Measurements from ENCODE around the gene NCAM2. TPM values are rescaled to one million over a fixed set of nuclear protein-coding genes. Genes with fewer than 3 reads are reported as not detected.

NCAM2 gene
- total and polyA plus RNA-seq, 2 donors = 2.8 to 20.1 TPM

GRCh38 chr21:21246007-21246406, 247.8 kb downstream of the NCAM2 start:
- DNase-seq (ENCODE audit: extremely low spot score) = no peak
- no peaks in the 10 kb centered on the region for H3K36me3 ChIP-seq (ENCODE audit: insufficient read depth)
- no peak overlapping the region for H3K27ac ChIP-seq (ENCODE audit: low read depth)
- 96% methylated on average over 3 of the region's 3 CpGs for WGBS
- H3K4me1 ChIP-seq (ENCODE audit: insufficient read depth) = no peaks in the 10 kb centered on the region
- H3K4me3 ChIP-seq (ENCODE audit: low read depth, low read length) = no peak overlapping the region

GRCh38 chr21:21247424-21247823, 249.2 kb downstream of the NCAM2 start:
- no peak for DNase-seq (ENCODE audit: extremely low spot score)
- H3K4me3 ChIP-seq (ENCODE audit: low read depth, low read length) = no peak overlapping the region
- 17% methylated on average over 1 of the region's 1 CpG for WGBS

GRCh38 chr21:21262048-21262447, 263.8 kb downstream of the NCAM2 start:
- DNase-seq (ENCODE audit: extremely low spot score) = no peak

More at GRCh38 chr21:21247424-21247823, 249.2 kb downstream of the NCAM2 start:
- no peaks in the 10 kb centered on the region for H3K4me1 ChIP-seq (ENCODE audit: insufficient read depth)
- H3K36me3 ChIP-seq (ENCODE audit: insufficient read depth) = no peaks in the 10 kb centered on the region
- H3K27ac ChIP-seq (ENCODE audit: low read depth) = no peak overlapping the region

GRCh38 chr21:21268061-21268471, 269.9 kb downstream of the NCAM2 start:
- Histone ChIP-seq H3K4me1 (ENCODE audit: insufficient read depth) (no peaks in the 10 kb centered on the region), H3K36me3 (ENCODE audit: insufficient read depth) (no peaks in the 10 kb centered on the region), H3K4me3 (ENCODE audit: low read depth, low read length) (no peak overlapping the region), H3K27ac (ENCODE audit: low read depth) (no peak overlapping the region)
- WGBS = 74% methylated on average over 6 of the region's 6 CpGs
- DNase-seq (ENCODE audit: extremely low spot score) = no peak

More at GRCh38 chr21:21262048-21262447, 263.8 kb downstream of the NCAM2 start:
- H3K27ac ChIP-seq (ENCODE audit: low read depth) = no peak overlapping the region
- H3K4me3 ChIP-seq (ENCODE audit: low read depth, low read length) = no peak overlapping the region
- H3K36me3 ChIP-seq (ENCODE audit: insufficient read depth) = no peaks in the 10 kb centered on the region
- WGBS = 52% methylated on average over 1 of the region's 1 CpG
- H3K4me1 ChIP-seq (ENCODE audit: insufficient read depth) = no peaks in the 10 kb centered on the region

GRCh38 chr21:21268885-21269284, 270.7 kb downstream of the NCAM2 start:
- DNase-seq (ENCODE audit: extremely low spot score) = no peak
- no peaks in the 10 kb centered on the region for H3K4me1 ChIP-seq (ENCODE audit: insufficient read depth)
- no peak overlapping the region for H3K4me3 ChIP-seq (ENCODE audit: low read depth, low read length)
- H3K36me3 ChIP-seq (ENCODE audit: insufficient read depth) = no peaks in the 10 kb centered on the region
- no peak overlapping the region for H3K27ac ChIP-seq (ENCODE audit: low read depth)

DNA sequence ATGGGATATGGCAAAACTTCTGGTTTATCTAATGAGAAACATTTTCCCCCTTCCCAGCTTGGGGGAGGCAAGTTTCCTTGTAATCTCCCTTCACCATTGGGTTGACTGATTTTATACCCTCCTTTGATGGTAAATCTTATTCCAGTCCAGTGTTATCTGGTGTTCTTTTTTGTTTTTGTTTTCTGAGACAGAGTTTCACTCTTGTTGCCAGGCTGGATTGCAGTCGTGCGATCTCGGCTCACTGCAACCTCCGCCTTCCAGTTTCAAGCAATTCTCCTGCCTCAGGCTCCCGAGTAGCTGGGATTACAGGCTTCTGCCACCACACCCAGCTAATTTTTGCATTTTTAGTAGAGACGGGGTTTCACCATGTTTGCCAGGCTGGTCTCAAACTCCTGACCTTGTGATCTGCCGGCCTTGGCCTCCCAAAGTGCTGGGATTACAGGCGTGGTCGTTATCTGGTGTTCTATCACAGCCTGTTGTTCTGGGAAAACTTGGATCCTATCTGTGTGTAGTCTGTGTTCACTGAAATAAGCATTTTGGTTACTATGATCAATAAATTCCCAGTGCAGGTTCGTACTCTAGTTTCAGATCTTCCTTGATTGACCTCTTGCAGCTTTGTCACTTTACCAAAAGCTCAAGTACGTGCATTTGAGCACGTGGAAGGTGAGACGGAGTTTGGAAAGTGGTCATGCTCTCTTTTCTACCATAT, 281.1 kb downstream of the NCAM2 start:
- DNase-seq (ENCODE audit: extremely low spot score) = no peak
- Histone ChIP-seq H3K27ac (ENCODE audit: low read depth) (no peak overlapping the region), H3K4me1 (ENCODE audit: insufficient read depth) (no peaks in the 10 kb centered on the region), H3K4me3 (ENCODE audit: low read depth, low read length) (no peak overlapping the region), H3K36me3 (ENCODE audit: insufficient read depth) (no peaks in the 10 kb centered on the region)
- 84% methylated on average over 13 of the region's 13 CpGs for WGBS

- WGBS = 92% methylated on average over 2 of the region's 2 CpGs
- no peak for DNase-seq (ENCODE audit: extremely low spot score)
- H3K4me1 ChIP-seq (ENCODE audit: insufficient read depth) = no peaks in the 10 kb centered on the region
Measured at GRCh38 chr21:21283810-21284209, 285.6 kb downstream of the NCAM2 start.

DNA sequence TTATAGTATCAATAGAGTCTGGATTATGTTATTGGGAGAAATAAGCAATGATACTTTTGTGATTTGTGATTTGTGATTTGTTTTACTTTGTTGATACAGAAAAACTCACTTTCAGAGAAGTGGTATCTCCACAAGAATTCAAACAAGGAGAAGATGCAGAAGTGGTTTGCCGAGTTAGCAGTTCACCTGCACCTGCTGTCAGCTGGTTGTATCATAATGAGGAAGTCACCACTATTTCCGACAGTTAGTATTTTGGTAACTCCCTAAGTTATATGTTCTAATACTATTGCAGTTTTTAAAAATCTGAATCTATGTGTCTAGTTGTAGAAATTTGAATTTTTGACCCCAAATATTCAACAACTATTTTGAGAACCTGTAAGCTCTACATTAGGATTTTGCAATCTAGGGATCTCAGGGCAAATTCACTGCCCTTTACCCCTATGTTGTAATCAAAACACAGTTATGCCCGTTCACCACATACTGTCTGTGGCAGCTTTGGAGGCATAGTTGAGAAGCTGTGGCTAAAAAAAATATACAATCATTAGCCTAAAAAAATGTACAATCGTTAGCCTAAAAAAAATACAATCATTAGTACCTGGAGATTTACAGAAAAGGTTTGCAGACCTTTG, 288.1 kb downstream of the NCAM2 start:
- whole genome bisulfite sequencing = 77% methylated on average over 4 of the region's 4 CpGs
- H3K4me3 ChIP-seq (ENCODE audit: low read depth, low read length) = no peak overlapping the region
- no peak overlapping the region for H3K27ac ChIP-seq (ENCODE audit: low read depth)
- no peaks in the 10 kb centered on the region for H3K36me3 ChIP-seq (ENCODE audit: insufficient read depth)
- no peak for DNase-seq (ENCODE audit: extremely low spot score)
- H3K4me1 ChIP-seq (ENCODE audit: insufficient read depth) = no peaks in the 10 kb centered on the region

More at GRCh38 chr21:21283810-21284209, 285.6 kb downstream of the NCAM2 start:
- H3K36me3 ChIP-seq (ENCODE audit: insufficient read depth) = no peaks in the 10 kb centered on the region
- no peak overlapping the region for H3K27ac ChIP-seq (ENCODE audit: low read depth)
- H3K4me3 ChIP-seq (ENCODE audit: low read depth, low read length) = no peak overlapping the region

- no peak overlapping the region for H3K4me3 ChIP-seq (ENCODE audit: low read depth, low read length)
- H3K27ac ChIP-seq (ENCODE audit: low read depth) = no peak overlapping the region
- H3K36me3 ChIP-seq (ENCODE audit: insufficient read depth) = no peaks in the 10 kb centered on the region
- no peak for DNase-seq (ENCODE audit: extremely low spot score)
- 84% methylated on average over 4 of the region's 4 CpGs for WGBS
- H3K4me1 ChIP-seq (ENCODE audit: insufficient read depth) = no peaks in the 10 kb centered on the region
Measured at GRCh38 chr21:21290751-21291150, 292.5 kb downstream of the NCAM2 start.

DNA sequence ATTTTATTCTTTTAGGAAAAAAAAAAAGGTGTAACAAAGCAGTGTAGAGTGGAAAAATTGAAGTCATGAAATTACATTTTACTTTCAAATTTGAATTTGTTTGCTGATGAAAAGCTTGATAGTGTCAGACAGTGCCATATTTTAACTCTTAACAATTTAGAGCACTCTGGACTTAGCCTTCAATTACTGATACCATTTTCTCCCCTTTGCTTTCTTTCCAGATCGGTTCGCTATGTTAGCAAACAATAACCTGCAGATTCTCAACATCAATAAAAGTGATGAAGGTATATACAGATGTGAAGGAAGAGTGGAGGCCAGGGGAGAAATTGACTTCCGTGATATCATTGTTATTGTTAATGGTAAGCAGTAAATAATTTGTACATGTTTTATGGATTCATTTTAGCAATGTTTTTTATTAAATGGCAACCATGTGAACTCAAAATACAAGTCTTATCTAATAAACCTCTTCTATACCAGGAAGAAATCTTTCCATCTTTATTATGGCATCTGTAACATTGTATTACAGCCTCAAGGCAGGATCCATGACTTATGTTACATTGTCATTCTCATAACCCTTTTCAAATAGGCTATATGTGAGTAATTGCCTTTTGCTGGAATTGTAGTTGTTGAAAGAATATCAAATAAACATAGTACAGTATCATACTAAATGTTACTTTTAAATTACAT, 293.8 kb downstream of the NCAM2 start:
- no peak for DNase-seq (ENCODE audit: extremely low spot score)
- H3K27ac ChIP-seq (ENCODE audit: low read depth) = no peak overlapping the region
- no peak overlapping the region for H3K4me3 ChIP-seq (ENCODE audit: low read depth, low read length)
- no peaks in the 10 kb centered on the region for H3K4me1 ChIP-seq (ENCODE audit: insufficient read depth)
- WGBS = 92% methylated on average over 3 of the region's 3 CpGs
- no peaks in the 10 kb centered on the region for H3K36me3 ChIP-seq (ENCODE audit: insufficient read depth)

DNA sequence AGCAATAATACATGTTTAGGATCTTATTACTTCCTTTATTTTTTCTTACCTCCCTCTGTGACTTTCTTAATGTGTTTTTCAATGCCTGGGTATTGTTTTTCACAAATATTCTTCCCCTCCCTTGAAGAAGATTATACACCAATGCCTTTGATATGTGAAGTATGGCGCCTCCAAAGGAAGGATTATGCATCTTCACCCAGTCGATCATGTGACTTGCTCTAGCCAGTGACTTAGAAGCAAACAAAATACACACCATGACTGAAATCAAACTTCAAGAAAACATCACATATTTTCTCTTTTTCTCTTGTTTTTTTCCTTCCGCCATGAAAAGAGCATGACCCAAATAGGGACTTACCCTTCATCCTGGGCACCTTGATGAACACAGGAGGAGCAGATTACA, 297.1 kb downstream of the NCAM2 start:
- Histone ChIP-seq H3K4me1 (ENCODE audit: insufficient read depth) (no peaks in the 10 kb centered on the region), H3K36me3 (ENCODE audit: insufficient read depth) (no peaks in the 10 kb centered on the region), H3K4me3 (ENCODE audit: low read depth, low read length) (no peak overlapping the region), H3K27ac (ENCODE audit: low read depth) (no peak overlapping the region)
- DNase-seq (ENCODE audit: extremely low spot score) = no peak
- 93% methylated on average over 3 of the region's 3 CpGs for WGBS

GRCh38 chr21:21297211-21297610, 299.0 kb downstream of the NCAM2 start:
- WGBS = 70% methylated on average over 2 of the region's 2 CpGs

GRCh38 chr21:21301013-21301412, 302.8 kb downstream of the NCAM2 start:
- no peak for DNase-seq (ENCODE audit: extremely low spot score)
- H3K4me1 ChIP-seq (ENCODE audit: insufficient read depth) = no peaks in the 10 kb centered on the region
- no peaks in the 10 kb centered on the region for H3K36me3 ChIP-seq (ENCODE audit: insufficient read depth)
- 77% methylated on average over 2 of the region's 2 CpGs for WGBS
- H3K27ac ChIP-seq (ENCODE audit: low read depth) = no peak overlapping the region
- no peak overlapping the region for H3K4me3 ChIP-seq (ENCODE audit: low read depth, low read length)

More at GRCh38 chr21:21297211-21297610, 299.0 kb downstream of the NCAM2 start:
- no peaks in the 10 kb centered on the region for H3K36me3 ChIP-seq (ENCODE audit: insufficient read depth)
- H3K27ac ChIP-seq (ENCODE audit: low read depth) = no peak overlapping the region
- H3K4me3 ChIP-seq (ENCODE audit: low read depth, low read length) = no peak overlapping the region
- no peaks in the 10 kb centered on the region for H3K4me1 ChIP-seq (ENCODE audit: insufficient read depth)
- DNase-seq (ENCODE audit: extremely low spot score) = no peak

- H3K36me3 ChIP-seq (ENCODE audit: insufficient read depth) = no peaks in the 10 kb centered on the region
- WGBS = 72% methylated on average over 1 of the region's 1 CpG
- no peaks in the 10 kb centered on the region for H3K4me1 ChIP-seq (ENCODE audit: insufficient read depth)
- H3K4me3 ChIP-seq (ENCODE audit: low read depth, low read length) = no peak overlapping the region
- no peak for DNase-seq (ENCODE audit: extremely low spot score)
- H3K27ac ChIP-seq (ENCODE audit: low read depth) = no peak overlapping the region
Measured at GRCh38 chr21:21309510-21309909, 311.3 kb downstream of the NCAM2 start.

Measured in urinary bladder (tissue), 4 donors.